ENCODE results near the gene GRIK5.
A peak's percentile ranks its signal among the peaks of the same experiment; 100 is the strongest.

Gene GRIK5

DNA sequence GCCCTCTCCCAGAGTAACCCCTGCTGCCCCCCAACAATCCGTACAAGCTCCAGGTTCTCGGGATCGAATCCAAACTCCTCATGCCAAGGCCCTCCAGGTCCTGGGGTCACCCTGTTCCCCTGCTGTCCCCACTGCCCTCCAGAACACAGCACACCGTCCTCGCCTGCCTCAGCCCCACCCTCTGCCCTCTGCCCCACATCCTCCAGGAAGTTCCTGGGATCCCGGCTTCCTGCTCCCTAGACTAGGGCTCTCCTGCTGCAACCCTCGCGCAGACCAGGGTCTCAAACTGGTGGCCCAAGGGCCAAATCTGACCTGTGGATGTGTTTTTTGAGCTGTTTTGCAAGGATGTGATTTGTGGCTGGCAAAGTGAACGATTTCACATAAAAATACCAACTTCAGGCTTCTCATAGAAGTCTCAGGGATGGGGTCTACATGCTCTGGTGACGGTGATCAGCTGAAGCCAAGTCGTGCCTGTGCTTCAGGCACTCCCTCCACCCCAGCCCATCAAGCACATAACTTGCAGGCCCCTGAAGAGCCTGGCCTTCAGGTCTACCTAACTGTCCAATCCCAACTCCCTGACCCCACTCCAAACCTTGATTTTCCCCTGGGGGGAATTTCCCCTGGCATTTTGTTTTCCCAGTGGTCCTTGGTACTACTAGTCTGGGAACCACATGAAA, 112.7 kb downstream of the GRIK5 start:
- no peak overlapping the region for H3K4me3 ChIP-seq (ENCODE audit: low read depth, low read length)
- ChIA-PET CTCF (interaction anchor here (0.5 to 4.4 kb wide), 22 partner anchors 12 to 414 kb away, joined by 3 to 73 read pairs (median 4); partner anchors contain the start of genes ARHGEF1, CD79A and RPS19), POLR2A (interaction anchor here (1.0 to 4.3 kb wide), 8 partner anchors 9 to 97 kb away, joined by 3 to 56 read pairs (median 6); partner anchors contain the start of gene RPS19)

DNA sequence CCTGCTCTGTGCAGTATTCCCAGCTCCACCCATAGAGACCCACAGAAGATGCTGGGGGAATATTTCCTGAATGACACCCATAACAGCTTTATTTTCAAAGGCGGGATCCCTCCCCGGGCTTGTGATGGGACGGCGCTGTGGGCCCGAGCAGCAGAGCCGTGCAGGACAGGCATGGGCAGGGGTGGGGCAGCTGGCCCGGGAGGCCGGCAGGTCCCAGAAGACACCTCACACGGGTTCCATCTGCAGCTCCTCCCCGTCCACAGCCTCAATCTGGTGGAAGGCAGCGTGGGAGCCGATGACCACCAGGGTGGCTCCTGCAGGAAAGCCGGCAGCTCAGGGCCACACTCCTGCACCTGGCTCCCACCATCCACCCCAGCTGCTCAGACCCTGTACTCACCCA, 113.4 kb downstream of the GRIK5 start:
- POLR2A ChIA-PET = interaction anchor here (2.2 to 4.3 kb wide), 3 partner anchors 85 to 96 kb away, joined by 7 to 56 read pairs (median 38); partner anchors contain the start of gene RPS19
- Histone ChIP-seq H3K4me3 (ENCODE audit: low read depth, low read length) (no peak overlapping the region), H3K36me3 (ENCODE audit: control insufficient read depth in 2 of 2, insufficient read depth in 1 of 2, low read length in 2 of 2) (peaks cover 18 to 20% of the 10 kb centered on the region in 2 experiments; a peak in 2 of 3 replicates), H3K9me3 (ENCODE audit: control insufficient read depth, insufficient read depth, low read depth, low read length) (no peaks in the 10 kb centered on the region), H3K27ac (ENCODE audit: extremely low read depth, low read depth, low read length) (no peak overlapping the region), H3K4me1 (ENCODE audit: control insufficient read depth, insufficient read depth, low read length) (peaks cover 10% of the 10 kb centered on the region)
- TF ChIP-seq ZNF221 (tag by site-specific recombination; IDR thresholded peaks at IDR 0.05; ENCODE audit: borderline replicate concordance) (no peak), ZNF292 (tag by site-specific recombination; IDR thresholded peaks at IDR 0.05; ENCODE audit: borderline replicate concordance, low read depth) (no peak), YY2 (tag by site-specific recombination; IDR thresholded peaks at IDR 0.05) (no peak), ZNF426 (tag by site-specific recombination; IDR thresholded peaks at IDR 0.05) (no peak), TRIM28 (IDR thresholded peaks at IDR 0.05; ENCODE audit: borderline replicate concordance, low read length) (no peak), GLIS2 (tag by site-specific recombination; IDR thresholded peaks at IDR 0.05) (no peak), ZNF664 (tag by site-specific recombination; IDR thresholded peaks at IDR 0.05) (no peak), ZNF132 (tag by site-specific recombination; IDR thresholded peaks at IDR 0.05; ENCODE audit: borderline replicate concordance) (no peak), ZBTB20 (tag by site-specific recombination; IDR thresholded peaks at IDR 0.05) (no peak), ZNF311 (tag by site-specific recombination; IDR thresholded peaks at IDR 0.05; ENCODE audit: borderline replicate concordance) (no peak), ZNF2 (tag by site-specific recombination; IDR thresholded peaks at IDR 0.05) (no peak)
- TF ChIP-seq, protein P1, sequence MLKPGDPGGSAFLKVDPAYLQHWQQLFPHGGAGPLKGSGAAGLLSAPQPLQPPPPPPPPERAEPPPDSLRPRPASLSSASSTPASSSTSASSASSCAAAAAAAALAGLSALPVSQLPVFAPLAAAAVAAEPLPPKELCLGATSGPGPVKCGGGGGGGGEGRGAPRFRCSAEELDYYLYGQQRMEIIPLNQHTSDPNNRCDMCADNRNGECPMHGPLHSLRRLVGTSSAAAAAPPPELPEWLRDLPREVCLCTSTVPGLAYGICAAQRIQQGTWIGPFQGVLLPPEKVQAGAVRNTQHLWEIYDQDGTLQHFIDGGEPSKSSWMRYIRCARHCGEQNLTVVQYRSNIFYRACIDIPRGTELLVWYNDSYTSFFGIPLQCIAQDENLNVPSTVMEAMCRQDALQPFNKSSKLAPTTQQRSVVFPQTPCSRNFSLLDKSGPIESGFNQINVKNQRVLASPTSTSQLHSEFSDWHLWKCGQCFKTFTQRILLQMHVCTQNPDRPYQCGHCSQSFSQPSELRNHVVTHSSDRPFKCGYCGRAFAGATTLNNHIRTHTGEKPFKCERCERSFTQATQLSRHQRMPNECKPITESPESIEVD (tag by site-specific recombination; IDR thresholded peaks at IDR 0.05) = no peak
- TF ChIP-seq, protein P2, sequence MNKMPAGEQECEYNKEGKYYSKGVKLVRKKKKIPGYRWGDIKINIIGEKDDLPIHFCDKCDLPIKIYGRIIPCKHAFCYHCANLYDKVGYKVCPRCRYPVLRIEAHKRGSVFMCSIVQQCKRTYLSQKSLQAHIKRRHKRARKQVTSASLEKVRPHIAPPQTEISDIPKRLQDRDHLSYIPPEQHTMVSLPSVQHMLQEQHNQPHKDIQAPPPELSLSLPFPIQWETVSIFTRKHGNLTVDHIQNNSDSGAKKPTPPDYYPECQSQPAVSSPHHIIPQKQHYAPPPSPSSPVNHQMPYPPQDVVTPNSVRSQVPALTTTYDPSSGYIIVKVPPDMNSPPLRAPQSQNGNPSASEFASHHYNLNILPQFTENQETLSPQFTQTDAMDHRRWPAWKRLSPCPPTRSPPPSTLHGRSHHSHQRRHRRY (tag by site-specific recombination; IDR thresholded peaks at IDR 0.05) = no peak
- CTCF ChIA-PET = interaction anchor here (0.5 to 4.4 kb wide), 10 partner anchors 11 to 249 kb away, joined by 3 to 73 read pairs (median 4); partner anchors contain the start of gene CD79A

More for the DNA sequence above, 112.7 kb downstream of the GRIK5 start:
- H3K36me3 ChIP-seq (ENCODE audit: control insufficient read depth in 2 of 2, insufficient read depth in 1 of 2, low read length in 2 of 2) = peaks cover 18 to 20% of the 10 kb centered on the region in 2 experiments; a peak in 2 of 3 replicates
- H3K27ac ChIP-seq (ENCODE audit: extremely low read depth, low read depth, low read length) = peak overlapping the region; percentile 25; the same call in 1 of the 2 replicates
- H3K9me3 ChIP-seq (ENCODE audit: control insufficient read depth, insufficient read depth, low read depth, low read length) = no peaks in the 10 kb centered on the region
- H3K4me1 ChIP-seq (ENCODE audit: control insufficient read depth, insufficient read depth, low read length) = peaks cover 10% of the 10 kb centered on the region
- TF ChIP-seq ZNF747 (tag by site-specific recombination; IDR thresholded peaks at IDR 0.05) (no peak), ZNF530 (tag by site-specific recombination; IDR thresholded peaks at IDR 0.05; ENCODE audit: low read depth) (no peak), ZNF596 (tag by site-specific recombination; IDR thresholded peaks at IDR 0.05) (no peak), ZNF670 (tag by site-specific recombination; IDR thresholded peaks at IDR 0.05; ENCODE audit: low read depth) (no peak), GLI2 (tag by site-specific recombination; IDR thresholded peaks at IDR 0.05; ENCODE audit: borderline replicate concordance, low read depth) (no peak), ZNF2 (tag by site-specific recombination; IDR thresholded peaks at IDR 0.05) (no peak), ZNF658 (tag by site-specific recombination; IDR thresholded peaks at IDR 0.05) (no peak), YY1 (tag by site-specific recombination; IDR thresholded peaks at IDR 0.05) (no peak), ZNF558 (tag by site-specific recombination; IDR thresholded peaks at IDR 0.05) (no peak)
- TF ChIP-seq, protein P3, sequence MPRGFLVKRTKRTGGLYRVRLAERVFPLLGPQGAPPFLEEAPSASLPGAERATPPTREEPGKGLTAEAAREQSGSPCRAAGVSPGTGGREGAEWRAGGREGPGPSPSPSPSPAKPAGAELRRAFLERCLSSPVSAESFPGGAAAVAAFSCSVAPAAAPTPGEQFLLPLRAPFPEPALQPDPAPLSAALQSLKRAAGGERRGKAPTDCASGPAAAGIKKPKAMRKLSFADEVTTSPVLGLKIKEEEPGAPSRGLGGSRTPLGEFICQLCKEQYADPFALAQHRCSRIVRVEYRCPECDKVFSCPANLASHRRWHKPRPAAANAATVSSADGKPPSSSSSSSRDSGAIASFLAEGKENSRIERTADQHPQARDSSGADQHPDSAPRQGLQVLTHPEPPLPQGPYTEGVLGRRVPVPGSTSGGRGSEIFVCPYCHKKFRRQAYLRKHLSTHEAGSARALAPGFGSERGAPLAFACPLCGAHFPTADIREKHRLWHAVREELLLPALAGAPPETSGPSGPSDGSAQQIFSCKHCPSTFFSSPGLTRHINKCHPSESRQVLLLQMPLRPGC (tag by site-specific recombination; IDR thresholded peaks at IDR 0.05) = no peak
- TF ChIP-seq, protein P4, sequence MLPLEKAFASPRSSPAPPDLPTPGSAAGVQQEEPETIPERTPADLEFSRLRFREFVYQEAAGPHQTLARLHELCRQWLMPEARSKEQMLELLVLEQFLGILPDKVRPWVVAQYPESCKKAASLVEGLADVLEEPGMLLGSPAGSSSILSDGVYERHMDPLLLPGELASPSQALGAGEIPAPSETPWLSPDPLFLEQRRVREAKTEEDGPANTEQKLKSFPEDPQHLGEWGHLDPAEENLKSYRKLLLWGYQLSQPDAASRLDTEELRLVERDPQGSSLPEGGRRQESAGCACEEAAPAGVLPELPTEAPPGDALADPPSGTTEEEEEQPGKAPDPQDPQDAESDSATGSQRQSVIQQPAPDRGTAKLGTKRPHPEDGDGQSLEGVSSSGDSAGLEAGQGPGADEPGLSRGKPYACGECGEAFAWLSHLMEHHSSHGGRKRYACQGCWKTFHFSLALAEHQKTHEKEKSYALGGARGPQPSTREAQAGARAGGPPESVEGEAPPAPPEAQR (tag by site-specific recombination; IDR thresholded peaks at IDR 0.05) = no peak
